Activated T-cell treated with anti-CD3 and anti-CD28 coated beads, Interleukin-2, amount 50 U/mL, for 48 hours (primary cell): ENCODE results near the gene COL10A1.

Source experiments
- DNase-seq, 2 experiments: peaks; one replicate each; pipeline ENCODE4 v3.0.0-alpha.2; 2020

The COL10A1 gene

DNA sequence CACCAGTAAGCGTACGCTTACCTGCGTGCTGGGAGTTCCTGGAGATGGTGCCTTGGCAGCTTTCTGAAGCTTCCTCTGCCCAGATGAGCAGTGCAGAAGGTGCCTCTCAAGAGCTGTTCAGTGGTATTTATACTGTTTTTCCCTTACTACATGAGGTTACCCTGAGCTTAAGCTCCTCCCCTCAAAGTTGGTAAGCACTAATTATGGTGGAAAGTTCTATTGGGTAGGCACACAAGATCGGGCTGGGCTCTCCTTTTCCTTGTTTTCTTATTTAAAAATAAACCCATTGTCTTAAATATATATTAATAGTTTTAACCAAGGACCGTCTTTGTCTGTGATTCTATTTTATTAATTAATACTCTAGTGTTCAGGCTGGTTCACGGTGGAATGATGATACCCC is at the start of gene COL10A1:
Gene COL10A1 (minus strand): TSS at position 101 of the 400 bp plus-strand sequence. CDS start 640 bp downstream, outside the sequence.
- DNase-seq: no peak

- no peak for DNase-seq
These were observed 49.4 kb upstream of the COL10A1 start for GRCh38 chr6:116175344-116175743.

DNA sequence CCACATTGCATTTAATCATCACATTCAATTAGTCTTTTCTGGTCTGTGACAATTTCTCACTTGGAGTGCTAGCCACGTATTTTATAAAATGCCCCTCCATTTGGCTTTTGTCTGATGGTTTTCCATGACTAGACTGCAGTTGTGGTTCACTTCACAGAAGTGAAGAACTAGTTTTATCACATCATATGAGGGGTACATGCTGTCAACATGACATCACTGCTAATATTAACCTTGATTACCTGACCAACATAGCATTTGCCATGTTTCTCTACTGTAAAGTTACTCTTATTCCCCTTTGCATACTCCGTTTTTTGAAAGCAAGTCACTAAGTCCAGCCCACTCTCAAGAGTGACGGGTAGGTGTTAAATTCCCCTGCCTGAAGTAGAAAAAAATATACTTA is 48.0 kb upstream of the COL10A1 start:
- DNase-seq: no peak

DNA sequence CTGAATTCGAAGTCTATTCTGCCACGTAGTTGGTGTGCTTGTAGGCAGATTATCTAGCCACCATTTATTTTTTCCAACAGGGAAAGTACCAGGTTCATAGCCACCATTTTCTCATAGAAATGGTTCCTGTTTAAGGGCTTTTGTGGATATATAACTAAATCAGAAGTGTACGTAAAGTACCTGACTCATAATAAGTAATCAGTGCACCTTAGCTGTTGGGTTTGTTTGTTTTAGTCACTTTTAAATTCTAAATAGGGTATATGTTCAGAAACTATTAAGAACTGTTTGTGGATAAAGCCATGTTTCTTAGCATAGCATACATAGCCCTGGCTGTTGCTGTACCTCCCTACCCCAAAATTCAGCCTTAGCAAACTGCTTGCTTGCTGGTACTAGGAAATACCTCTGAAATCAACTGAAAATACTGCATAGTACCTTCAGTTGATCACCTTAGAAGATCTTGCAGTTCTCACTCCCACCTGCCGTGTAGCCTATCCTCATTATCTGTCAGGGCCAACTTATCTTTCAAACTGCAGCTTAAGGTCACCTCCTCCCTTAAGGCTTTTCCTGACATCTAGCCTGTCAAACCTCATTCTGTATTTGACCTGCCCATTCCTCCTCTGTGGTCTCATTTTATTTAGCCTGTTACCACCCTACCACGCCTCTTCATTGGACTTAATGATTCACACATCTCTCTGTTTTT is 44.6 kb upstream of the COL10A1 start:
- DNase-seq: no peak

GRCh38 chr6:116169880-116170279 is 43.9 kb upstream of the COL10A1 start:
- DNase-seq: no peak

- no peak for DNase-seq
These were observed 42.2 kb upstream of the COL10A1 start for GRCh38 chr6:116168148-116168547.

DNA sequence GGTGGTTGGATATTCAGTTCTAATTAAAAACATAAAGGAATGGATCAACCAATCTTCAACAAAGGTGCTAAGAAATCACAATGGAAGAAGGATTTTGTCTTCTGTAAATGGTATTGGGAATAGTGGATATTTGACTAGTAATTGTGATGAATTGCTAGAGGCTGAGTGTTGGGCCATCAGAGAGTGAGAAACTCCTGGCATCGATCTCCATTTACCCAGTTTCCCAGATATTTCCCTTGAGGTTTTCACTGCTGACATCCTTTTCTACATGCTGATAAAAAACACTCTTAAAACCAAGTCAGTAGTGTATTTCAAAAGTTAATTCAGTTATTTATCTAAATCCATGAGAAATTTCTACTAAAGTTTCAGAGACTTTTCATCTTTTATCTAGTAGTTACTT is 40.4 kb upstream of the COL10A1 start:
- no peak for DNase-seq

DNA sequence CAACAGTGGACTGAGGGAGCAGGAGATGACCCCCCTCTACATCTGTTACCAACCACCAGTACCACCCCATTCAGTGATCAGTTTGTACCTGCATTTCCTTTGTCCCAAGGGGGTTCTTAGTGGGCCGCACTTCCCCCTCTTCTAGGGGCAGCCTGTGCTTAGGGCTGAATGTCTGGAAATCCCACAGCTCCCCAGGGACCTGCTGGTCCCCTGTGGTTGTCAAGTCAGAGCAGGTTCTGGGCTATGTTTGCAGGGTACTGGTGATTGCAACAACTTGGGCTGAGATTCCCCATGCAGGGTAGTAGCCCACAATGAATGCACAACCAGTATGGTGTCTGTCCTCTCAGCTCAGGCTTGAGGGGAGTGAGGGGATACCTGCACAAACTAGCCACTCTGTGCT is 39.7 kb upstream of the COL10A1 start:
- DNase-seq: no peak

DNA sequence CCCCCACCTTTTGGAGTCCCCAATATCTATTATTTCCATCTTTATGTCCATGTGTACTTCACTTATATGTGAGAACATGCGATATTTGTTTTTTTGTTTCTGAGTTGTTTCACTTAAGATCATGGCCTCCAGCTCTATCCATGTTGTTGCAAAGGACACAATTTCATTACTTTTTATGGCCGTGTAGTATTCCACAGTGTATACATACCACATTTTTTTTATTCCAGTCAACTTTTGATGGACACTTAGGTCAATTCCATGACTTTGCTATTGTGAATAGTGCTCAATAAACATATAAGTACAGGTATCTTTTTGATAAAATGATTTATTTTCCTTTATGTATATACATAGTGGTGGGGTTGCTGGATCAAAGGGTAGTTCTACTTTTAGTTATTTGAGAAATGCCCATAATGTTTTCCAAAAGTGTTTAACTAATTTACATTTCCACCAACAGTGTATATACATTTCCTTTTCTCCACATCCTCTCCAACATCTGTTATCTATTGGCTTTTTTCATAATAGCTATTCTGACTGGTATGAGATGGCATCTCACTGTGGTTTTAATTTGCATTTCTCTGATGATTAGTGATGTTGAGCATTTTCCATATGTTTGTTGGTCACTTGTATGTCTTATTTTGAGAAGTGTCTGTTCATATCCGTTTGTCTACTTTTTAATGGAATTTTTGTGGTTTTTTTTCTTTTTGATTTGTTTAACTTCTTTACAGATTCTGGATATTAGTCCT is 34.0 kb upstream of the COL10A1 start:
- DNase-seq: no peak

DNA sequence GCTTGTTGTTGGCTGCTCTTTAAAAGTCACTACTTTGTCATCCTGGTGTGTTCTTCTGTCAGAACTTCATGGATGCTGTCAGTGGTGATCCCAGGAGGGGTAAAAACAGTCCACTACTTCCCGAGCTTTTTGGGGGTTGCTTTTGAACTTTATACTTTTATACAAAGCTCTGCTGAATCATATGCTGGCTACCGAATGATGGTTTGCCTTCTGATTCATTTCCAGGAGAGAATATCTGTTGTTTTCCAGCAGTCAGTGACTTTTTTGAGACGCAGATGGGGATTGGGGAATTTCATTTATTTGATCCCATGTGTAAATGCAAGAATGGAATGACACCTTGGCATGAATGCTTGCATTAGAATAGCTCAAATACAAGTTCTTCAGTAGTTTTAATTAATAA is 32.7 kb upstream of the COL10A1 start:
- DNase-seq: no peak

DNA sequence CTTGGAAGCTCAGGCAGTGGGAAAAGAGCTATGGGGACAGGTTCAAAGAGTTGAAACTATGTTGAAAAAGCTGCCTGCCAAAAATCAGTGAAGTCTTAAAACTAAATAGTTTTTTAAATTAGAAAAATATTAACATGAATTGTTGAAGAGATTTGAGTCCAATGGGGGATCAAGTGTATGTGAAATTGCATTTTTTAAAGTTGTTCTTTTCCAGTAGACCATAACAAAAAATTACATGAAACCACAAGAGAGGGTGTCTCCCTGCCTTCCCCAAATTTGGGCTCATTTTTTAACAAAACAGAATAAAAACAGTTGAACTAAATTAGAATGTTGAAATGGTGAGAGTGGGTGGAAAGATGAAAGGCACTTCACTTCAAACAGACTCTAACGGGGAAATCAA is 31.5 kb upstream of the COL10A1 start:
- no peak for DNase-seq

GRCh38 chr6:116156405-116157326 is 30.7 kb upstream of the COL10A1 start:
- no peak for DNase-seq

- DNase-seq: no peak
These were observed 29.0 kb upstream of the COL10A1 start for GRCh38 chr6:116154887-116155286.

DNA sequence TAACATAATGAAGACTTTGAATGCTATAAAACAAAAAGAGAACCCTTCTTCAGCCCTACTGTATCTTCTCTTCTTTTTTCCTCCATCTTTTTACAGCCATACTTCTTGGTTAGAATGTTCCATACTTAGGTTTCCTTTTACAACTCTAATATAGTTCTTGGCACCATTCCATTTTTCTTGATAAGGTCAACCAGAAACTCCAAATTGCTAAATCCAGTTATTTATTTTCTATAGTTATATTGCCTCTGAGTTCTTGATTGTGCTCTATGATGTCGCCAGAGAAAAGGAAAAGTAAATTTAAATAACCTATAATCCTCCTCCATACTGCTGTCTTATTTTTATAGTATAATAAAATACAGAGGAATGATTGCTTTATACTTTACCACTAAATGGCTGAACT is 26.7 kb upstream of the COL10A1 start:
- DNase-seq: no peak

DNA sequence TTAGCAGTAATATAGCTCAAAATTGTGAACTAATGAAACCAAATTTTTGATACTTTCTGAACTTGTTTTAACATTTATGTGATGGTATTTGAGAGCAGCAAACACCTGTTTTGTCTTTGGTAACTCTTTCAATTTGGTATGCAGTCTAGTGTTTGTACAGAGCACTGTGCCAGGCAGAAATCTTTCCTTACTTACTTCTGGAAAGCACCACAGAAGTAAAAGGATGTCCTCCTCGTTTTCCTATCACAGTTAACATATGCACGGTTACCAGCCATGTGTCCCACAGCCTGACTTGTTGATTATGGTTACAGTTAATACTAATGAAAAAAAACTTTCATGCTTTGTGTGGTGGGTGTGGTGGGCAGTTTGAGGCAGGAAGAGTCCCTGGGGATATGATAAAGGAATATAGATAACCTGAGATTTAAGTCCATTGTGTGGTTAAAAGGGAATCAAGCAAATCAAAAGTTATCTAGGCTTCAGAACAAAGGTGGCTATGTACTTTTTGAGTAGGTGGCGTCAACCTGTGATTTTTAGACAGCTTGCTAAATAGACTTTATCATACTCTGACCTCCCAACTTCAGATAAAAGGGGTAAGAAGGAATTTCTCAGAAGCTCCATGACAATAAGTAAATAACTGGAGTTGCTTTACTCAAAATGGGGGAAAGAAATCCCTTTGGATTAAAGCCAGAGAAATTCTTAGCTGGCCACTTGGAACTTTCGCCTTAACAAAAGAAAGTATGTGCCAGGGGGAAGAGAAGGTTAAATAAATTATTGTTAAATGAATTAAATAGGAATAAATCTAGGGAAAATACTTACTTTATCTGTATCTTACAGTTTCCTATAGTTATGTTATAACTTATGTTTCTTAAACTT is 20.1 kb upstream of the COL10A1 start:
- no peak for DNase-seq

- no peak for DNase-seq
These were observed 18.7 kb upstream of the COL10A1 start for GRCh38 chr6:116144605-116145004.

DNA sequence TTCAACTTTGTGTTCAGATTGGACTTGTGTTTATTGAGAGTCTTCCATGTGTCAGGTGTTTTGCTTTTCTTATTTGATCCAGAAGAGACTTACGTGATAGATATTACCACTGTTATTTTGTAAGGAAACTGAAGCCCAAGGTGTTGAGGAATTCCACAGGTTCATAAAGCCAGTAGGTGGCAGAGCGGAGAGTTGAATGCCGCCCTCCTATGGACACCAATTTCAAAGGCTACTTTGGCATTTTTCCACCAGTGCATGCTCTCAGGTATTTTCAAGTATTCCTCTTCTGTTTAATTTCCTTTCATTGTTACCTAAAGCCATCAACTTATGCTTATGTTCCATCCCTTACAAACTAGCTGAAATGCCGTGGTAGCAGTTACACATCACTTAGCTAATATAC is 14.0 kb upstream of the COL10A1 start:
- no peak for DNase-seq

- peak; percentile 27 to 29 for DNase-seq
These were observed 11.0 kb upstream of the COL10A1 start for GRCh38 chr6:116136933-116137340.

DNA sequence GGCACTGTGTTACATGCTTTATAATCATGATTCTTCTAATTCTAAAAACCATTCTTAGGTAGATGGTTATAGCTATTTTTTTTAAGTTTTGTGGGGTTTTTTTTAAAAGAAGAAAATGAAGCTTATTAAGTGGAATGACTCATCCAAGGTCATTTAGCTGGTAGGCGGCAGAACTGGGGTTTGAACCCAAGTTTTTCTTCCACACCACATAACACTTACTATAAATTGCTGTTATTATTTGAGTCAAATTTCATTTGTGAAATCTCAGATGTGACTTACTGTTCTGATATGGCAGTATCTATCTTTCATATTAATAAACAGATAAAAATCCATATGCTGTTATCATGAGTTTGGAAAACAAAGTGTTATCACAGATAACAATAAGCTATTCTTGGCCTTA is 10.4 kb upstream of the COL10A1 start:
- DNase-seq: no peak

GRCh38 chr6:116133453-116133852 is 7.5 kb upstream of the COL10A1 start:
- no peak for DNase-seq

- DNase-seq: no peak
These were observed 2.0 kb upstream of the COL10A1 start for GRCh38 chr6:116127771-116128493.

DNA sequence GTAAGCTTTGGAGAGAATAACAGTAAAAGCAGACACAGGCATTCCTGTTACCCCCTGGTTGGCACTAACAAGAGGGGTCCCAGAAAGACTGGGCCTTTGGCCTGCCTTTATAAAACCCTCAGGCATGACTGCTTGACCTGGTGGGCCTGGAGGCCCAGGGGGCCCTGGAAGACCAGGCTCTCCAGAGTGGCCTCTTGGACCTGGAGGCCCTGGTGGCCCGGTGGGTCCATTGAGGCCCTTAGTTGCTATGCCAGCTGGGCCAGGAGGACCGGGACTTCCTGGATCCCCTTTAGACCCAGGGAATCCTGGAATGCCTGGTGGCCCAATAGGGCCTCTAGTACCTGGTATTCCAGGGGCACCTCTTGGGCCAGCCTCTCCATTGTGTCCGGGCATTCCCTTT is 5.5 kb downstream of the COL10A1 start:
- no peak for DNase-seq
